GM12864 (cell line): ENCODE measurements around the gene ZNF417.
"Not testable (repeated sequence)": the region's sequence is repeated elsewhere in the genome, so short reads cannot be mapped to it uniquely, and the experiment has no call there.

ENCODE experiments used
- DNase-seq: peaks from one replicate; pipeline ENCODE4 v3.0.0-alpha.2; 2011; ENCODE audit warnings: low read depth
- H3K4me3 ChIP-seq: 2 replicates; pipeline ENCODE4 v1.5.1; 2011; ENCODE audit warnings: mild to moderate bottlenecking, low read depth, low read length, control low read depth
- TF ChIP-seq, protein P1 (sequence below): IDR thresholded peaks from 2 replicates; pipeline ENCODE4 v1.5.1; 2011; ENCODE audit warnings: low read depth, mild to moderate bottlenecking, moderate library complexity, low read length, control low read depth, inconsistent platforms; ENCODE audit errors: missing control alignments

ZNF417 gene

DNA sequence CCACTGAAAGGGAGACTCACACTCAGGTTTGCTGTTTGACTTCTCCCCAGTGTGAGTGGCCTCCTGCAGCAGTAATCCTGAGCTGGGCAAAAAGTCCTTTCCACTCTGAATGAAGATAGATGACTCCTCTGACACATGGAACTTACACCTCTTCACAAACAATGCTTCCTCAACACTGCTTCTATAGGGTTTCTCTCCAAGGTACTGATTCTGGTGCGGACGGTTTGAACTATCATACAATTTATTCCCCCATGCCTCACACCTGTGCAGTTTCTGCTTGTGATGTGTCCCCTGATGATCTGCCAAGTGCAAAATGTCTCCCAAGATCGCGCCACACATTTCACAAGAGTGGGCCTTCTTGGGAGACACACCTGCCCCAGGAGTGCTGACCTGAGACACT, 11.2 kb upstream of the ZNF417 start:
- TF ChIP-seq, protein P1, sequence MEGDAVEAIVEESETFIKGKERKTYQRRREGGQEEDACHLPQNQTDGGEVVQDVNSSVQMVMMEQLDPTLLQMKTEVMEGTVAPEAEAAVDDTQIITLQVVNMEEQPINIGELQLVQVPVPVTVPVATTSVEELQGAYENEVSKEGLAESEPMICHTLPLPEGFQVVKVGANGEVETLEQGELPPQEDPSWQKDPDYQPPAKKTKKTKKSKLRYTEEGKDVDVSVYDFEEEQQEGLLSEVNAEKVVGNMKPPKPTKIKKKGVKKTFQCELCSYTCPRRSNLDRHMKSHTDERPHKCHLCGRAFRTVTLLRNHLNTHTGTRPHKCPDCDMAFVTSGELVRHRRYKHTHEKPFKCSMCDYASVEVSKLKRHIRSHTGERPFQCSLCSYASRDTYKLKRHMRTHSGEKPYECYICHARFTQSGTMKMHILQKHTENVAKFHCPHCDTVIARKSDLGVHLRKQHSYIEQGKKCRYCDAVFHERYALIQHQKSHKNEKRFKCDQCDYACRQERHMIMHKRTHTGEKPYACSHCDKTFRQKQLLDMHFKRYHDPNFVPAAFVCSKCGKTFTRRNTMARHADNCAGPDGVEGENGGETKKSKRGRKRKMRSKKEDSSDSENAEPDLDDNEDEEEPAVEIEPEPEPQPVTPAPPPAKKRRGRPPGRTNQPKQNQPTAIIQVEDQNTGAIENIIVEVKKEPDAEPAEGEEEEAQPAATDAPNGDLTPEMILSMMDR: no peak
- DNase-seq: no peak
- no peak overlapping the region for H3K4me3 ChIP-seq

DNA sequence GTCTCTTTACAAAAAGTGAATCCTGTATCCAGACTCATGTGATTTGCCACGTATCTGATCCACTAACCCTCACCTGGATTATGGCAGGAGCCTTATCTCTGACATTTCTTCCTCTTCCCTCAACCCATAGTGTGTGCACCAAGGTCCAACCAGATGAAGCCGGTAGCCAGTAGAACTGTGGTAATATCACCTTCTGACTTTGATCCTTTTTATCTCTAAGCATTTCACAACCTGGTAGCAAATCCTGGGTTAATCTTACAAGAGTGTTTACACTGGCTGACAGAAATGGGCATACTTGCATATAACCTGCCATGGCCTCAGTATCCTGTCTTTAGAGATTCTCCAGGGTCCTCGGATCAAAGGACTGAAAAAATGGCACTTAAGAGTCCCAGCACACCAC, 1.9 kb downstream of the ZNF417 start:
- DNase-seq: no peak
- H3K4me3 ChIP-seq: no peak overlapping the region
- TF ChIP-seq, protein P1: no peak

DNA sequence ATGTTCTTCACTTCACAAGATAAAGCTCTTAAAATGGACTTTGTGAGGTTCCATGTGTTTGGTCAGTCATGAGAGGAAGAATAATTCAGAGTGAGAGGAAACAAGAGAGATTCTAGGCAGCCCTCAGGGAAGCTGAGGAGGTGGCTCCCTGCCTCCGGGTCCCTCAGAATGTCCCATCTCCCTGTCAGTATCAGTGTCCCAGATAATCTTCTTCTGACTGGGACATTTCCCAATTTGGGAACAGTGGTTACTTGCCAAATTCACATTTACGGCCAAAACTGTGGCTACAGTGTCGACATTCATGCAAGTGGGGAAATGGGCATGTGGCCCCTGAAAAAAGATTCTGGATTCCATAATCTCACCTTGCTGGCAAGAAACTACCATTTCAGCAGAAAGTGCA, 9.0 kb downstream of the ZNF417 start:
- no peak for DNase-seq
- TF ChIP-seq, protein P1: no peak
- no peak overlapping the region for H3K4me3 ChIP-seq

DNA sequence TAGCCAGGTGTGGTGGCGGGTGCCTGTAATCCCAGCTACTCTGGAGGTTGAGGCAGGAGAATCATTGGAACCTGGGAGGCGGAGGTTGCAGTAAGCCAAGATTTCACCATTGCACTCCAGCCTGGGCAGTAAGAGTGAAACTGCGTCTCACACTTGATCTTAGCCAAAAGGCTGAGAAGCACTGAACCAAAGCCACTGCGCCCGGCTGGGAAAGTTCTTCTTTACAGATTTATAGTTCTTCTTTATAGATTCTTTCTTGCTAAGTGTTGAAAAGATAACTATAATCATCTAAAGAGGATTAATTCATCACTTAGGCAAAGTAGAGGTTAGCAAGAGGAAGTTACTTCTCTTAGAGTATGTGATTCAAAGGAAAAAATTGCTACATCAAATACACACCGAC, 11.1 kb downstream of the ZNF417 start:
- no peak overlapping the region for H3K4me3 ChIP-seq
- DNase-seq: no peak
- TF ChIP-seq, protein P1: no peak

DNA sequence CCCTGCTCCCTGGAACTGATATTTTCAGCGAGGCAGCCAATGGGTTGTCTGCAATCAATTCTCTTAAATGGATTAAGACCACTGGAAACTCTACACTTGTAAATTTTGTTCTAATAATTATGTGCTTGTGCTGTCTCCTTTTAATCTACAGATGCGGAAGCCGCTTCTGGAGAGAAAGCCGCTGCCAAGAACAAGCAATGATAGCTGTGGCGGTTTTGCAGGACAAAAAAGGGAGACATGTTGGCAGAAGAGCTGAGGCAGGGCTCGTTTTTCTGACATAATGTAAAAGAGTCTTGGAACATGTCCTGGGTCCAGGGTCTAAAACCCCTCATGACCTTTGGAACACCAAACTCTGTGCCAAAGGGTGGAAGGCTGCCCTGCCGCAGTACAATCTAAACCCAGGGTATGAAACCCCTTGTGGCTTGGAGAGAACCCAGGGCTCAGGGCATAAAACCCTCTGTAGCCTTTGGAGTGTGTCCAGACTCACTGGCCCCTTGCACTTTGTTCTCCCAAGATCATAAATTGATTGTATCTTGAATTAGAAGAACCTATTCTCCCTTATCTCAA, 12.7 kb downstream of the ZNF417 start:
- H3K4me3 ChIP-seq: no peak overlapping the region
- TF ChIP-seq, protein P1: no peak
- no peak for DNase-seq

DNA sequence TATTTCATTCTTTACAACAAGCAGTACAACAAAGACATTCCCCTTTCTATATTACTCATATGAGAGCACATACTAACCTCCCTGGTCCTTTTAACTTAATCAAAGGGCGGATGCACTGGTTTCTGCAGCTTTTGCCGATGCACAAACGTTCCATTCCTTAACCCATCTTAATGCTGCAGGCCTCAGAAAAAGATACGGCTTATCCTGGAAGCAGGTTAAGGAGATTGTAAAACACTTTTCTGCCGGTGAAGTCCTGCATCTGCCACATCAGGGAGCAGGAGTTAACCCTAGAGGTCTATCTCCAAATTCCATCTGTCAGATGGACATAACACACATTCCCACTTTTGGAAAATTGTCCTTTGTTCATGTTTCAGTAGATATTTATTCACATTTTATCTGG, 16.1 kb downstream of the ZNF417 start:
- TF ChIP-seq, protein P1: no peak
- no peak overlapping the region for H3K4me3 ChIP-seq
- no peak for DNase-seq

DNA sequence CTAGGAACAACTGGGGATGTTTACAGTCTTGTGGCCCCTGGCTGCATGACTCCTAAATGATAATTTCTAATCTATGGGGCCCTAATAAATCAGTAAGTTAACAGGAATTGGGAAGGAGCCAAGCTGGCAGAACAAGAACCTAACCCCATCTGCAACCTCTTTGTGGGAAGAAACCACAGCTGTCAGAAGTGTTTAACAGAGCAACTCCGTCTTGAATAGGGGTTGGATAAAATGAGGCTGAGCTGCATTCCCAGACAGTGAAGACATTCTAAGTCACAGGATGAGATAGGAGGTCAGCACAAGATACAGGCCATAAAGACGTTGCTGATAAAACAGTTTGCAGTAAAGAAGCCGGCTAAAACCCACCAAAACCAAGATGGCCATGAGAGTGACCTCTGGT, 25.7 kb downstream of the ZNF417 start:
- DNase-seq, H3K4me3 ChIP-seq: not testable (repeated sequence)
